Measurements from ENCODE around the gene SEC23B.
"Not testable (repeated sequence)": the region's sequence is repeated elsewhere in the genome, so short reads cannot be mapped to it uniquely, and the experiment has no call there.

The SEC23B gene

GRCh38 chr20:18526761-18527160 is 19.0 kb downstream of the SEC23B start:
- DNase-seq, result not testable (repeated sequence)

- DNase-seq, result no peak
Measured at GRCh38 chr20:18527339-18527738, 19.6 kb downstream of the SEC23B start.

GRCh38 chr20:18527836-18528235 is 20.1 kb downstream of the SEC23B start:
- no peak for DNase-seq

GRCh38 chr20:18529041-18529440 is 21.3 kb downstream of the SEC23B start:
- DNase-seq, result no peak

GRCh38 chr20:18532626-18533025 is 24.9 kb downstream of the SEC23B start:
- no peak for DNase-seq

- DNase-seq, result no peak
Measured at GRCh38 chr20:18533491-18533890, 25.8 kb downstream of the SEC23B start.

GRCh38 chr20:18533978-18534644 is 26.4 kb downstream of the SEC23B start:
- no peak for DNase-seq

- no peak for DNase-seq
Measured at GRCh38 chr20:18537651-18538050, 29.9 kb downstream of the SEC23B start.

GRCh38 chr20:18541741-18542140 is 34.0 kb downstream of the SEC23B start:
- DNase-seq, result no peak

GRCh38 chr20:18543216-18543615 is 35.5 kb downstream of the SEC23B start:
- DNase-seq, result no peak

- DNase-seq, result no peak
Measured at GRCh38 chr20:18543932-18544331, 36.2 kb downstream of the SEC23B start.

GRCh38 chr20:18545566-18545965 is 37.8 kb downstream of the SEC23B start:
- no peak for DNase-seq

GRCh38 chr20:18548465-18548864 is 40.7 kb downstream of the SEC23B start:
- DNase-seq, result no peak

GRCh38 chr20:18553746-18554145 is 46.0 kb downstream of the SEC23B start:
- no peak for DNase-seq

- DNase-seq, result peak; percentile 82 to 88
Measured at GRCh38 chr20:18566892-18567738, 59.4 kb downstream of the SEC23B start, which contains the start of gene SMIM26. SMIM26 (plus strand) TSS chr20:18567432; CDS start chr20:18567479, 47 bp downstream.

GRCh38 chr20:18567739-18568091 is 60.0 kb downstream of the SEC23B start:
- no peak for DNase-seq

GRCh38 chr20:18571009-18571408 is 63.3 kb downstream of the SEC23B start:
- DNase-seq, result no peak

- peak; percentile 64 to 80 for DNase-seq
Measured at GRCh38 chr20:18571578-18571977, 63.8 kb downstream of the SEC23B start.

- DNase-seq, result no peak
Measured at GRCh38 chr20:18577942-18578341, 70.2 kb downstream of the SEC23B start.

GRCh38 chr20:18578581-18578980 is 70.8 kb downstream of the SEC23B start:
- peak; percentile 29 to 52 for DNase-seq

- DNase-seq, result no peak
Measured at GRCh38 chr20:18580012-18580411, 72.3 kb downstream of the SEC23B start.

- DNase-seq, result no peak
Measured at GRCh38 chr20:18585134-18585533, 77.4 kb downstream of the SEC23B start.

GRCh38 chr20:18587665-18588573 is 80.2 kb downstream of the SEC23B start, which contains the start of gene DTD1:
DTD1 (plus strand) TSS chr20:18588054; CDS start chr20:18588073, 19 bp downstream.
- peak; percentile 75 to 82 for DNase-seq

Measured in Kasumi-1 (cell line).